SIG-M5 treated with dmso at 0.1 percent for 504 hours (cell line): ENCODE results near the gene RUVBL2.

Source experiments
- DNase-seq: peaks from one replicate; lab custom pipeline; 2025; ENCODE audit not compliant: unreplicated experiment; lab: John Stamatoyannopoulos, UW

The RUVBL2 gene

GRCh38 chr19:48993175-48994034, at the start of gene RUVBL2, which contains the start of gene GYS1:
Gene RUVBL2, plus strand, starts transcription at chr19:48993887. Its CDS starts 25 bp downstream, at chr19:48993912.
Gene GYS1, minus strand, starts transcription at chr19:48993309. Its CDS starts 197 bp downstream, at chr19:48993112.
- DNase-seq = peak; percentile 100

- DNase-seq = no peak
Observed at GRCh38 chr19:48945415-48945814, 48.3 kb upstream of the RUVBL2 start.

GRCh38 chr19:48945817-48946216, 47.9 kb upstream of the RUVBL2 start:
- DNase-seq = no peak

- DNase-seq = no peak
Observed at GRCh38 chr19:48946463-48947257, 47.0 kb upstream of the RUVBL2 start.

GRCh38 chr19:48947258-48947542, 46.5 kb upstream of the RUVBL2 start:
- no peak for DNase-seq

GRCh38 chr19:48950159-48950558, 43.5 kb upstream of the RUVBL2 start:
- no peak for DNase-seq

- DNase-seq = no peak
Observed at GRCh38 chr19:48950830-48951519, 42.7 kb upstream of the RUVBL2 start.

- DNase-seq = no peak
Observed at GRCh38 chr19:48953141-48953540, 40.5 kb upstream of the RUVBL2 start.

- no peak for DNase-seq
Observed at GRCh38 chr19:48953990-48954594, 39.6 kb upstream of the RUVBL2 start.

- peak; percentile 89 for DNase-seq
Observed at GRCh38 chr19:48954595-48955307, 38.9 kb upstream of the RUVBL2 start, which contains the start of gene BAX. Gene BAX, plus strand, starts transcription at chr19:48954875. Its CDS starts 54 bp downstream, at chr19:48954929.

GRCh38 chr19:48955308-48955958, 38.3 kb upstream of the RUVBL2 start:
- no peak for DNase-seq

GRCh38 chr19:48958006-48958405, 35.7 kb upstream of the RUVBL2 start:
- no peak for DNase-seq

- peak; percentile 63 for DNase-seq
Observed at GRCh38 chr19:48959341-48960239, 34.1 kb upstream of the RUVBL2 start.

GRCh38 chr19:48961051-48961649, 32.5 kb upstream of the RUVBL2 start:
- no peak for DNase-seq

- no peak for DNase-seq
Observed at GRCh38 chr19:48961673-48962028, 32.0 kb upstream of the RUVBL2 start.

GRCh38 chr19:48962029-48962848, 31.4 kb upstream of the RUVBL2 start:
- peak; percentile 73 for DNase-seq

GRCh38 chr19:48962849-48963165, 30.9 kb upstream of the RUVBL2 start:
- no peak for DNase-seq
